H1 (cell line): ENCODE data around the gene FRS2. TPM values are rescaled to one million over a fixed set of nuclear protein-coding genes. Genes with fewer than 3 reads are reported as not detected.

ENCODE experiments used
- TAF7 ChIP-seq: optimal IDR thresholded peaks from 2 replicates; pipeline ENCODE3; 2011; ENCODE audit warnings: low read depth, mild to moderate bottlenecking, inconsistent platforms, low read length, moderate library complexity, borderline replicate concordance
- polyA plus RNA-seq, 7 experiments: library from polyadenylated mRNA; depleted of rRNA in 3 of 7; stranded (reverse) in 5 of 7; unstranded in 2 of 7; fragments of >200 nt in 5 of 7; fragments of 200-250 nt in 2 of 7; gene quantifications; 1 replicate in 5 of 7; 2 replicates in 1 of 7; 4 replicates in 1 of 7; pipeline versions ENCODE4 v1.2.1 to v1.2.3, GENCODE V29; 2011 to 2013; ENCODE audit warnings: missing spikeins in 2 of 7, mixed read lengths in 2 of 7
- total RNA-seq: library from RNA; stranded (reverse); fragmentation: NEBNext Ultra II Directional; extraction: Animal tissue kit (Norgen Biotek cat#: 25700); gene quantifications from 2 replicates; pipeline ENCODE4 v1.2.1, GENCODE V29; 2021

FRS2 gene
- total and polyA plus RNA-seq, 2 of the 8 experiments (the other 6 are each of a cell fraction or from before 2014, with no cell fraction given) = 10.3 to 35.8 TPM

DNA sequence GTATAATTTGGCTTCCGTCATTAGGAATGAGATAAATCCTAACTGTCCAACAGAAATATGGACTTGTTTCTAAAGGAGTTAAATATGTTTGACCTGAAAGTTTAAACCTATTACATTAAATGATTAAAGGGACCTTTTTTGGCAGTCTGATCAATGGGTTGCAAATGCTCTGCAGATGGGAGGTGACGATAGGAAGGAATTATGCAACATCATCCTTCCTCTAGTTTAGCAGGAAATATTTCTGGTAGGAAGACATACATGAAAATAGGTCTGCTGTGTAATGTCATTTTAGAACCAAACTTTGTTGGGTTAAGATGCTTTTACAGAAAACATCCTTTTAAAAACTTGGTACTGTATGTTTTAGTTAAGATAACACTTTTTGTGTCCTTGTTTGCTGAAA, 137.9 kb downstream of the FRS2 start (continued):
- no peak for TF ChIP-seq TAF7
